ENCODE data around the gene USP47. TPM values are rescaled to one million over a fixed set of nuclear protein-coding genes. Genes with fewer than 3 reads are reported as not detected.

The USP47 gene
- total RNA-seq, 1 donor from 2014 or later = 71.7 TPM

- H3K9me3 Mint-ChIP-seq = no peaks in the 10 kb centered on the region
- Histone ChIP-seq H3K9ac (no peak overlapping the region), H3F3A (ENCODE audit: low read depth) (no peaks in the 10 kb centered on the region), H2AFZ (replicated peaks) (no peak overlapping the region), H3K4me1 (no peaks in the 10 kb centered on the region), H4K20me1 (ENCODE audit: low read depth) (no peaks in the 10 kb centered on the region), H3K27ac (no peak overlapping the region), H3K36me3 (peaks cover 7% of the 10 kb centered on the region), H3K27me3 (no peaks in the 10 kb centered on the region), H3K79me2 (ENCODE audit: low read depth) (no peaks in the 10 kb centered on the region), H3K4me3 (no peak overlapping the region), H3K9me3 (ENCODE audit: low read depth) (no peaks in the 10 kb centered on the region), H3K4me2 (no peak overlapping the region)
- no peak for DNase-seq (ENCODE audit: low spot score)
- no peak overlapping the region for H3K4me3 Mint-ChIP-seq
- TF ChIP-seq EZH2 (IDR thresholded peaks at IDR 0.05) (no peak), CTCF (IDR thresholded peaks at IDR 0.05) (no peak), EZH2phosphoT487 (IDR thresholded peaks at IDR 0.05) (no peak)
- H3K27me3 Mint-ChIP-seq (ENCODE audit: insufficient read depth, low read depth) = no peaks in the 10 kb centered on the region
- H3K36me3 Mint-ChIP-seq = peaks cover 29% of the 10 kb centered on the region
- H3K4me1 Mint-ChIP-seq = no peaks in the 10 kb centered on the region
- no peak overlapping the region for H3K27ac Mint-ChIP-seq
Measured at GRCh38 chr11:11901929-11902328, 60.2 kb downstream of the USP47 start.

- Mint-ChIP-seq H3K27me3 (ENCODE audit: insufficient read depth, low read depth) (no peaks in the 10 kb centered on the region), H3K4me1 (no peaks in the 10 kb centered on the region), H3K36me3 (peaks cover 9% of the 10 kb centered on the region), H3K9me3 (no peaks in the 10 kb centered on the region), H3K27ac (no peak overlapping the region), H3K4me3 (no peak overlapping the region)
- no peaks in the 10 kb centered on the region for H4K20me1 ChIP-seq (ENCODE audit: low read depth)
- H3K4me1 ChIP-seq = no peaks in the 10 kb centered on the region
- H2AFZ ChIP-seq (replicated peaks) = no peak overlapping the region
- H3K79me2 ChIP-seq (ENCODE audit: low read depth) = no peaks in the 10 kb centered on the region
- H3K27me3 ChIP-seq = no peaks in the 10 kb centered on the region
- no peaks in the 10 kb centered on the region for H3F3A ChIP-seq (ENCODE audit: low read depth)
- H3K36me3 ChIP-seq = peaks cover 11% of the 10 kb centered on the region
- DNase-seq (ENCODE audit: low spot score) = no peak
- H3K27ac ChIP-seq = no peak overlapping the region
- H3K4me3 ChIP-seq = no peak overlapping the region
- no peak overlapping the region for H3K4me2 ChIP-seq
- TF ChIP-seq EZH2phosphoT487 (IDR thresholded peaks at IDR 0.05) = no peak
- no peak for TF ChIP-seq EZH2 (IDR thresholded peaks at IDR 0.05)
- no peak for TF ChIP-seq CTCF (IDR thresholded peaks at IDR 0.05)
- H3K9me3 ChIP-seq (ENCODE audit: low read depth) = no peaks in the 10 kb centered on the region
- no peak overlapping the region for H3K9ac ChIP-seq
Measured at GRCh38 chr11:11909727-11910126, 68.0 kb downstream of the USP47 start.

DNA sequence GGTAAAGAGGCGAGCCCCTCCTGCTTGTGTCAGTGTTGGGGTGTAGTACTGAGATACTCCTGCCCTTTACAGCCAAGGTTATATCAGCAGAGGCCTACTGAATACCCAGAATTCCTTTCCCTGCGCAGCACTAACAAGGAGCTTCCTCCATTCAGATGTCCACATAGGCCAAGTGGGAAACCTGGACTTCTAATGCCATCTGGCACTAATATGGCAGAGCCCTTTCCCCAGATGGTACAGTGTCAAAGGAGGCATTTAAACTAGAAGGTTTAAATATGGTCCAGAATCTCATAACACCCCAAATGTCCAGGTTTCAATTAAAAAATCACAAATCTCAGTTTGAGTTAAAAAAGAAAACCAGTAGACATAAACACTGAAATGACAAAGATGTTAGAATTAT is 68.8 kb downstream of the USP47 start:
- no peaks in the 10 kb centered on the region for H3K79me2 ChIP-seq (ENCODE audit: low read depth)
- H3K4me3 ChIP-seq = no peak overlapping the region
- H3K27ac Mint-ChIP-seq = no peak overlapping the region
- H3K27me3 Mint-ChIP-seq (ENCODE audit: insufficient read depth, low read depth) = no peaks in the 10 kb centered on the region
- no peaks in the 10 kb centered on the region for H3K4me1 Mint-ChIP-seq
- H3K4me1 ChIP-seq = no peaks in the 10 kb centered on the region
- H3K9me3 Mint-ChIP-seq = no peaks in the 10 kb centered on the region
- no peaks in the 10 kb centered on the region for H3K27me3 ChIP-seq
- peaks cover 9% of the 10 kb centered on the region for H3K36me3 Mint-ChIP-seq
- no peaks in the 10 kb centered on the region for H4K20me1 ChIP-seq (ENCODE audit: low read depth)
- no peaks in the 10 kb centered on the region for H3K9me3 ChIP-seq (ENCODE audit: low read depth)
- H3F3A ChIP-seq (ENCODE audit: low read depth) = no peaks in the 10 kb centered on the region
- no peak overlapping the region for H3K4me2 ChIP-seq
- no peak for TF ChIP-seq CTCF (IDR thresholded peaks at IDR 0.05)
- no peak for TF ChIP-seq EZH2 (IDR thresholded peaks at IDR 0.05)
- TF ChIP-seq EZH2phosphoT487 (IDR thresholded peaks at IDR 0.05) = no peak
- DNase-seq (ENCODE audit: low spot score) = no peak
- peaks cover 11% of the 10 kb centered on the region for H3K36me3 ChIP-seq
- no peak overlapping the region for H2AFZ ChIP-seq (replicated peaks)
- H3K4me3 Mint-ChIP-seq = no peak overlapping the region
- H3K9ac ChIP-seq = no peak overlapping the region
- no peak overlapping the region for H3K27ac ChIP-seq

Data from neural progenitor cell (in vitro differentiated cells).